H1 (cell line): ENCODE results near the gene ZNF281. TPM values are rescaled to one million over a fixed set of nuclear protein-coding genes. Genes with fewer than 3 reads are reported as not detected.

Experiments used
- FOSL1 ChIP-seq: IDR thresholded peaks from 2 replicates; pipeline ENCODE4 v1.6.1; 2011; ENCODE audit warnings: mild to moderate bottlenecking, low read depth, low read length, moderate library complexity; ENCODE audit not compliant: insufficient read depth
- MAX ChIP-seq: IDR thresholded peaks from 2 replicates; pipeline ENCODE4 v1.6.1; 2012; ENCODE audit warnings: inconsistent platforms
- RAD21 ChIP-seq, 2 experiments: IDR thresholded peaks in 1 of 2; conservative IDR thresholded peaks in 1 of 2; 2 replicates each; pipeline ENCODE4 v1.6.1; 2011; ENCODE audit warnings: low read depth in 2 of 2, low read length in 2 of 2, improper control_type of control experiment in 1 of 2, inconsistent platforms in 1 of 2, mild to moderate bottlenecking in 1 of 2, moderate library complexity in 1 of 2
- SIN3A ChIP-seq, 2 experiments: IDR thresholded peaks in 1 of 2; conservative IDR thresholded peaks in 1 of 2; 2 replicates each; pipeline ENCODE4 v1.6.1; 2011 to 2012; ENCODE audit warnings: low read length in 2 of 2, improper control_type of control experiment in 1 of 2, low read depth in 1 of 2, mild to moderate bottlenecking in 1 of 2
- polyA plus RNA-seq, 7 experiments: library from polyadenylated mRNA; depleted of rRNA in 3 of 7; stranded (reverse) in 5 of 7; unstranded in 2 of 7; fragments of >200 nt in 5 of 7; fragments of 200-250 nt in 2 of 7; gene quantifications; 1 replicate in 5 of 7; 2 replicates in 1 of 7; 4 replicates in 1 of 7; pipeline versions ENCODE4 v1.2.1 to v1.2.3, GENCODE V29; 2011 to 2013; ENCODE audit warnings: missing spikeins in 2 of 7, mixed read lengths in 2 of 7
- total RNA-seq: library from RNA; stranded (reverse); fragmentation: NEBNext Ultra II Directional; extraction: Animal tissue kit (Norgen Biotek cat#: 25700); gene quantifications from 2 replicates; pipeline ENCODE4 v1.2.1, GENCODE V29; 2021

Gene ZNF281
- total and polyA plus RNA-seq, 2 of the 8 experiments (the other 6 are each of a cell fraction or from before 2014, with no cell fraction given), result 19.5 to 61.4 TPM

- TF ChIP-seq SIN3A (conservative IDR thresholded peaks at IDR 0.05 in 1 of 2, IDR thresholded peaks at IDR 0.05 in 1 of 2; ENCODE audit: low read depth in 1 of 2, low read length in 2 of 2) (no peak), RAD21 (IDR thresholded peaks at IDR 0.05 in 1 of 2, conservative IDR thresholded peaks at IDR 0.05 in 1 of 2; ENCODE audit: low read depth in 2 of 2, low read length in 2 of 2) (no peak), FOSL1 (no peak), MAX (no peak)
- TF ChIP-seq, all 59 proteins: peak for 0
Measured at GRCh38 chr1:200378096-200378495, 31.7 kb downstream of the ZNF281 start (continued).
